Smooth muscle cell (in vitro differentiated cells): ENCODE data around the gene MYBBP1A. TPM values are rescaled to one million over a fixed set of nuclear protein-coding genes. Genes with fewer than 3 reads are reported as not detected.
A peak's percentile ranks its signal among the peaks of the same experiment; 100 is the strongest.

Experiments
- DNase-seq: peaks from one replicate; lab custom pipeline; 2025; ENCODE audit not compliant: unreplicated experiment; lab: John Stamatoyannopoulos, UW
- H2AFZ ChIP-seq: fragments of 200-600 bp; sonication (generic); 2 replicates; pipeline ENCODE4 v1.6.0; 2016; ENCODE audit warnings: antibody characterized with exemption, low read depth, mild to moderate bottlenecking
- H3F3A ChIP-seq: fragments of 200-600 bp; sonication (generic); 2 replicates; pipeline ENCODE4 v1.6.0; 2017; ENCODE audit warnings: antibody characterized with exemption, low read depth
- H3K27ac ChIP-seq: fragments of 200-600 bp; sonication (generic); 2 replicates; pipeline ENCODE4 v1.5.1; 2016; ENCODE audit warnings: low read depth, mild to moderate bottlenecking
- H3K27me3 ChIP-seq: fragments of 200-600 bp; sonication (generic); 2 replicates; pipeline ENCODE4 v1.6.1; 2016; ENCODE audit warnings: low read depth, mild to moderate bottlenecking
- H3K36me3 ChIP-seq: fragments of 200-600 bp; sonication (generic); 2 replicates; pipeline ENCODE4 v1.5.1; 2016; ENCODE audit warnings: low read depth
- H3K4me1 ChIP-seq: fragments of 200-600 bp; sonication (generic); 2 replicates; pipeline ENCODE4 v1.5.1; 2016; ENCODE audit warnings: low read depth
- H3K4me2 ChIP-seq: fragments of 200-600 bp; sonication (generic); 2 replicates; pipeline ENCODE4 v1.6.0; 2016; ENCODE audit warnings: mild to moderate bottlenecking
- H3K4me3 ChIP-seq: fragments of 200-600 bp; sonication (generic); 2 replicates; pipeline ENCODE4 v1.5.1; 2016; ENCODE audit warnings: mild to moderate bottlenecking
- H3K79me2 ChIP-seq: fragments of 200-600 bp; sonication (generic); 2 replicates; pipeline ENCODE4 v1.6.0; 2016; ENCODE audit warnings: low read depth, mild to moderate bottlenecking
- H3K9ac ChIP-seq: fragments of 200-600 bp; sonication (generic); 2 replicates; pipeline ENCODE4 v1.6.0; 2016; ENCODE audit warnings: low read depth
- H3K9me3 ChIP-seq: fragments of 200-600 bp; sonication (generic); replicated peaks from 2 replicates; pipeline ENCODE4 v1.5.1; 2016; ENCODE audit warnings: low read depth
- H4K20me1 ChIP-seq: fragments of 200-600 bp; sonication (generic); 2 replicates; pipeline ENCODE4 v1.6.0; 2016; ENCODE audit warnings: low read depth
- CTCF ChIP-seq: fragments of 200-600 bp; sonication (generic); IDR thresholded peaks from 2 replicates; pipeline ENCODE4 v1.5.1; 2017; ENCODE audit warnings: borderline replicate concordance, mild to moderate bottlenecking, antibody characterized with exemption; ENCODE audit not compliant: insufficient read depth, poor library complexity, severe bottlenecking
- WGBS: methylation state at CpG from one replicate; pipeline ENCODE4 v1.1.7; 2016; ENCODE audit warnings: low lambda C conversion rate; 5-methylcytosine and 5-hydroxymethylcytosine counted together
- polyA plus RNA-seq: library from polyadenylated mRNA; unstranded; fragments of >200 nt; fragmentation: Nextera tagmentation; extraction: Ambion mirVana; gene quantifications from 2 replicates; pipeline ENCODE4 v1.2.1, GENCODE V29; 2016
- total RNA-seq: library from RNA; depleted of rRNA; stranded (reverse); fragments of >200 nt; gene quantifications from 2 replicates; pipeline ENCODE4 v1.2.3, GENCODE V29; 2014

Gene MYBBP1A
- total and polyA plus RNA-seq, 2 experiments from 2014 or later: 18.1 to 33.5 TPM

GRCh38 chr17:4586043-4586442 is 30.9 kb upstream of the MYBBP1A start:
- H3K9me3 ChIP-seq: no peaks in the 10 kb centered on the region
- peaks cover 11% of the 10 kb centered on the region for H3F3A ChIP-seq
- H4K20me1 ChIP-seq: no peaks in the 10 kb centered on the region
- H3K4me1 ChIP-seq: peaks cover 6% of the 10 kb centered on the region
- H3K9ac ChIP-seq: no peak overlapping the region
- no peaks in the 10 kb centered on the region for H3K27me3 ChIP-seq
- WGBS: 54% methylated on average over 9 of the region's 9 CpGs
- TF ChIP-seq CTCF: no peak
- no peak overlapping the region for H2AFZ ChIP-seq
- no peaks in the 10 kb centered on the region for H3K36me3 ChIP-seq
- peak overlapping the region; percentile 98 for H3K4me2 ChIP-seq
- no peak for DNase-seq
- H3K27ac ChIP-seq: no peak overlapping the region
- peak overlapping the region; percentile 63 for H3K4me3 ChIP-seq
- H3K79me2 ChIP-seq: peaks cover 11% of the 10 kb centered on the region

GRCh38 chr17:4585638-4585994 is 30.4 kb upstream of the MYBBP1A start:
- Histone ChIP-seq H3K36me3 (no peaks in the 10 kb centered on the region), H3K9ac (no peak overlapping the region), H2AFZ (no peak overlapping the region), H3K79me2 (peaks cover 11% of the 10 kb centered on the region), H3K4me3 (peak overlapping the region; percentile 63), H3K9me3 (no peaks in the 10 kb centered on the region), H4K20me1 (no peaks in the 10 kb centered on the region), H3K27ac (no peak overlapping the region), H3K4me2 (peak overlapping the region; percentile 98), H3K4me1 (peaks cover 6% of the 10 kb centered on the region), H3K27me3 (no peaks in the 10 kb centered on the region), H3F3A (peaks cover 11% of the 10 kb centered on the region)
- no peak for DNase-seq
- no peak for TF ChIP-seq CTCF
- WGBS: 70% methylated on average over 7 of the region's 7 CpGs

GRCh38 chr17:4584917-4585637 is 29.9 kb upstream of the MYBBP1A start:
- H3K4me2 ChIP-seq: peak overlapping the region; percentile 98
- peaks cover 11% of the 10 kb centered on the region for H3F3A ChIP-seq
- no peaks in the 10 kb centered on the region for H3K36me3 ChIP-seq
- peaks cover 11% of the 10 kb centered on the region for H3K79me2 ChIP-seq
- no peak for TF ChIP-seq CTCF
- no peak for DNase-seq
- H2AFZ ChIP-seq: no peak overlapping the region
- H3K4me3 ChIP-seq: peak overlapping the region; percentile 63
- H4K20me1 ChIP-seq: no peaks in the 10 kb centered on the region
- H3K9ac ChIP-seq: no peak overlapping the region
- H3K9me3 ChIP-seq: no peaks in the 10 kb centered on the region
- peaks cover 6% of the 10 kb centered on the region for H3K4me1 ChIP-seq
- H3K27ac ChIP-seq: no peak overlapping the region
- H3K27me3 ChIP-seq: no peaks in the 10 kb centered on the region
- WGBS: 14% methylated on average over 55 of the region's 57 CpGs
